Dendritic cell treated with granulocyte-macrophage colony-stimulating factor and Interleukin-4, amounts not matched to agents 40 ng/mL and 50 ng/mL, for 4 days (primary cell): ENCODE results near the gene ZNF260.

ENCODE experiments used
- H3K27ac Mint-ChIP-seq: one replicate; pipeline ENCODE4 v1.8.0; 2022; ENCODE audit warnings: mild to moderate bottlenecking, mixed read lengths
- H3K27me3 Mint-ChIP-seq: one replicate; pipeline ENCODE4 v1.8.0; 2022; ENCODE audit warnings: mild to moderate bottlenecking, mixed read lengths
- H3K36me3 Mint-ChIP-seq: one replicate; pipeline ENCODE4 v1.8.0; 2022; ENCODE audit warnings: low read depth, mixed read lengths
- H3K4me1 Mint-ChIP-seq: one replicate; pipeline ENCODE4 v1.8.0; 2022; ENCODE audit warnings: low read depth, mixed read lengths
- H3K4me3 Mint-ChIP-seq: one replicate; pipeline ENCODE4 v1.8.0; 2022; ENCODE audit warnings: mild to moderate bottlenecking, moderate library complexity, mixed read lengths
- H3K9me3 Mint-ChIP-seq: one replicate; pipeline ENCODE4 v1.8.0; 2022; ENCODE audit warnings: mixed read lengths
- intact Hi-C: fragments of 100-400 bp; cut with micrococcal nuclease; formaldehyde crosslinking; loops from one replicate; pipeline ENCODE4 v1.15.0; 2022

ZNF260 gene

DNA sequence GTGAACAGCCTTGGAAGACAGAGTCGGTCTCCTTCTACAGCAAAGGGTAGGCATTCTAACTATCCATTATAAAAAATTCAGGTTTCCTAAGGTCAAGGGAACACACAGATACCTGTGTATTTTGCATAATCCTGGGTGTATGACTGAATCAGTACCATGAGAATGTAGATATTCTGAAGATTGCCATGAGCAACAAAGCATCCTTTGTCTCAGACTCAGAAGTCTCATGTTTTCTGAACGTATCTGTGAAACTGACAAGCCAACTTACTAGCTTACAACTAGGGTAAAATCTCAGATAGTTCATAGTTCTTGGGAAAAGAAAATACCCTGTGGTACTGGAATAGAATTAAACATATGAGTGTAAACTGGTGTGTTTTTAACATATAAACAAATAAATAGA lies 45.2 kb downstream of the ZNF260 start:
- intact Hi-C loops = no loop called here
- peaks cover 82% of the 10 kb centered on the region for H3K9me3 Mint-ChIP-seq

More for the DNA sequence above, 45.2 kb downstream of the ZNF260 start:
- Mint-ChIP-seq H3K4me3 (no peak overlapping the region), H3K27me3 (no peaks in the 10 kb centered on the region), H3K36me3 (peaks cover 68% of the 10 kb centered on the region), H3K27ac (no peak overlapping the region), H3K4me1 (peaks cover 8% of the 10 kb centered on the region)
